HPDE6-E6E7 (cell line): ENCODE results near the gene CISTR.
A peak's percentile ranks its signal among the peaks of the same experiment; 100 is the strongest.
"Not testable (repeated sequence)": the region's sequence is repeated elsewhere in the genome, so short reads cannot be mapped to it uniquely, and the experiment has no call there.

Experiments
- DNase-seq: peaks from one replicate; pipeline ENCODE4 v3.0.0; 2011; ENCODE audit warnings: missing footprints; ENCODE audit errors: extremely low spot score

The CISTR gene

DNA sequence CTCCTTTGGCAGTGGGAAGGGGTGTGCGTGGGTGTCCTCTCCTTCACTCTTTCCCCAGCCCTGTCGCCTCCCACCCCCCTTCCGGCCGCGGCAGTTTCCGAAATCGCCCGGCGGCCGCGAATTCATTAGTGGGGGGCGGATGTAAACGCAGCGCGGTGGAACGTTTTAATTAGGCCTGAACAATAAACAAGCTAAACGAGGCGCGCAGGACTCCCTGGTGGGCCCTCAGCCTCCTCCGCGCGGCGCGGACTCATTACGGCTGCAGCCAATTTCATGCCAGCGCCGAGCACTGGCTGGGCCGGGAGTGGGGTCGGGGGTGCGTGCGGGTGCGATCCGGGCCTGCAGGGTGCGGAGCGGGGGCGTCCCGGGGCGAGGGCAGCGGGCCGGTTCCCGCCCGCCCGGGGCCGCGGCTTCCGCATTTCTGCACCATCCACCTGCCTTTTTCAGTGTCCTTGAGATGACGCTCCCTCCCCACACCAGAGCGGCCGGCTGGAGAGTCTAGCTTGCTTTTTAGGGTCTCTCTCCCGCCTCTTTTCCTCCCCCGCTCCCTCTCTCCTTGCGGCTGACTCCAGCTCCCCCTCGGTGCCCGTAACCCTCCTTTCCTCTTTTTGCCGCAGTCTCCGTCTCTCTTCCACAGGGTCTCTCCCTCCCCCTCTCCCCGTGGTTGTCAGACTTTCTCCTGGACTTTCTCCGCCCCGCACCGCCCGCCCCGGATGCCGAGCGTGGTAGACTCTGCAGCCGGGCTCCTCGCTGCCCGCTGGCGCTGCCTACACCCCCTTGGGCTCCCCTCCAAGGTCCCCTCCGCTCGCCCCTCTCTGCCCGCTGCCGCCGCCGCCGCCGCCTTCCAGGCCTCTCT lies at the start of gene CISTR:
Gene CISTR, minus strand, starts transcription at position 644 of the 856 bp plus-strand sequence.
- no peak for DNase-seq

DNA sequence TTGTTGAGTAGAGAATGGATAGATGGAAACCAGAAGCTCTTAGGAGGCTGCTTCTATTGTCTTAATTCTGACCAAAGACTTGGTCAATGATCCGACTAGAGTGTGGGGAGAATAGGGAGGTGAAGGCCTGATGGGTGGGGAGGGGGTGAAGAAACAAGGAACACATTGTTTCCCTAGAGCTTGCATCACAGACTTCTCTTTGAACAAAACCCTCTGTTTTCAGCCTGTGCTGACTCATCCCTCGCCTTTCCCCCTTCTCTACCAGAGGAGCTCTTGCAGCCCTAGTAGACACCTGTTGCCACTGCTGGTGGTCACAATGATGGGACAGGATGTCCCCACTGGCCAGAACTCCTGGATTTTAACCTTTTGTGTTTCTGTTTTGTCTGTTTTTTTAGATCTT lies 46.8 kb upstream of the CISTR start:
- no peak for DNase-seq

DNA sequence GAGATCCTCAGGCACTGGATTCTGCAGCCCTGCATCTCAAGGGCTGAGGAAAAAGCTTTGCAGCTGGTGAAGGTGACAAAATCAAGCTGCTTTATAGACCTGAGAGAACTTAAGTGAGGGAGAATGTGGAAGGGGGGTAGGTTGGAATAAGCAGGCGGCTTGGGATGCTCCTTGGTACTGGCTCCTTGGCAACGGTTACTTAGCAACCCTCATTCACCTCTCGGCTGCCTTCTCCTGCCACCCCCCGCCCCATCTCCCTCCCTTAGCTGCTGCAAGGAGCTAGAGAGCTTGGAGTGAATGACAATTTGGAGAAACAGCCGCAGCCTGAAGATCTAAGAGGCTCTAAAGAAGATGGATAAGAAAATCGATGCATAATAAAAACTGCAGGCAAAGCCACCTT lies 44.1 kb upstream of the CISTR start:
- DNase-seq: no peak

- DNase-seq: no peak
Observed at GRCh38 chr12:53793221-53793620, 41.4 kb upstream of the CISTR start.

DNA sequence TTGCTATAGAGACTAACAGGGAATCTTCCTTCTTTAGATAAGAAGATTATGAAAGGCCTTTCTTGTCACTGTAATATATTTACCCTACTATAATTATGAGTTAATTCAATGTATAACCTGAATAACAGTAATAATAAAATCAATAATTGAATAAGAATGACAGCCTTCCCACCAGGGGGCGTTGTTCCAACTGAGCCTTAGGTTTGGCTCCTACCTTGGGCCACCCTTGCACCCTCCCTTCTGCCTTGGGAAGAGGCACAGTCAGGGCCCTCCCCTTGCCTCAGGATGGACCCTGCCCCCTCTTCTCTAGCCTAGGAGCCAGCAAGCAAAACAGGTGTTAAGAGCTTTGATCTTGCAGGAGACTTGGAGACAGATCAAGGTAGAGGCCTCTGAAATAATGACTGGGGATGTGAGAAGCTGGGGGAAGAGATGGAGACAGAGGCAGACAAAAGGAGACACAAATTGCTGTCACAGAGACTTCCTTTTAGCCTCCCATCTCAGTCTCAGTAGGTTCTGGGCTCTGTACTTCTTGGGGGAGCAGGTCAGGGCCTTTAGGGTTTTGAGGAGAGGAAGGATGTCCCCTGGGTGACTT lies 40.1 kb upstream of the CISTR start:
- DNase-seq: no peak

DNA sequence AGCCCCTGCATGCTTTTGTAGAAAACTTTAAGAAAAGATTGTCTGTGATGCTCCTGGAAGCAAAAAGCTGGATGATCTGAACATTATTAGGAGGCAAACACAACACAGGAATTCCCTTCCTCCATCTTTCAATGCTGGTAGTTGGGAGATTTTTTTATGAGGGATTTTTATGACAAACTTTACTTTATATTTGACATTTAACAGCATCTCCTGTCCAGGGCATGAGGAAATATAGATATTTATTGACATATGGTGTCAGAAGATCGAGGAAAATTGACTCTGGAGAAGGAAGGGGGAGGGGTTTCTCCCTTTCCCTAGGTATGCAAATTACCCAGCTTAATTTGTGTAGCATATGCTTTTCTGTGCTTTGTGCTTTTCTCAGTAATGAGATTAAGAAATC lies 37.8 kb upstream of the CISTR start:
- no peak for DNase-seq

DNA sequence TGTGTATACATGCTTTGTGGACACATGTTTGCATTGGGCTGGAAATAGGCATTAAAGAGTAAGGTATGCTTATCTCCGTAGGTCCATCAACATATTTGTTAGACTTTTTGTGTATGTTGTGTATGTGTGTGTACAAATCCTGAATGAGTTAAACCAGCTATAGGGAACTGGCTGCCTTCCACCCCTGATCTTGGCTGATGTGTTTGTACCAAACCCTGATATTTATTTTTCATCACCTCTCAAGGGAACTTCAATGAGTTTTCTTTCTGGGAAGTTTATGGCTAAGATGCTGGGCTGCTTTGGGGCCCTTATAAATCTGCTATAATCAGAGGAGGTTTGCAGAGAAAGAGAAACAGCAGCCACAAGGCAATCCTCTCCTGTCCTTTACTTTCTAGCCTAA lies 37.1 kb upstream of the CISTR start:
- no peak for DNase-seq

- no peak for DNase-seq
Observed at GRCh38 chr12:53786411-53786810, 34.6 kb upstream of the CISTR start.

DNA sequence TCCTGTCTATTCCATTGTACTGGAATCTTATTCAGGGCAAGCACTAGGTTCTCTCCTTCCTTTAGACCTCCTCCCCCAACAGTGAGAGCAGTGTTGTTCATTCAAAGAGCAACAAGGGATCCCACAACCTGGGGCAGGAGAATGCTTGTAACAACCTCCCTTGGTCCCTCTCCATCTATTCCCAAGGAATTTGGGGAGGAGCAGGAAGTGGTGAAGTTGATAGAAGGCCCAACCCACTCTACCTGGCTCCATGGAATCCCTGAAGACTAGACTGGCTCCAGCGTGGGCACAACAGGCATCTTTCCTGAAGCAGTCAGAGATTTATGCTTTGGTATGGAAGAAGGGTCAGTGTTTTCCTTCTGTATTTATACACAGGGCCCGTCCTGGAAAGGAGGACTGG lies 33.4 kb upstream of the CISTR start:
- DNase-seq: no peak

- no peak for DNase-seq
Observed at GRCh38 chr12:53782093-53782703, 30.4 kb upstream of the CISTR start.

- no peak for DNase-seq
Observed at GRCh38 chr12:53781228-53781801, 29.5 kb upstream of the CISTR start.

- DNase-seq: no peak
Observed at GRCh38 chr12:53780323-53780722, 28.5 kb upstream of the CISTR start.

DNA sequence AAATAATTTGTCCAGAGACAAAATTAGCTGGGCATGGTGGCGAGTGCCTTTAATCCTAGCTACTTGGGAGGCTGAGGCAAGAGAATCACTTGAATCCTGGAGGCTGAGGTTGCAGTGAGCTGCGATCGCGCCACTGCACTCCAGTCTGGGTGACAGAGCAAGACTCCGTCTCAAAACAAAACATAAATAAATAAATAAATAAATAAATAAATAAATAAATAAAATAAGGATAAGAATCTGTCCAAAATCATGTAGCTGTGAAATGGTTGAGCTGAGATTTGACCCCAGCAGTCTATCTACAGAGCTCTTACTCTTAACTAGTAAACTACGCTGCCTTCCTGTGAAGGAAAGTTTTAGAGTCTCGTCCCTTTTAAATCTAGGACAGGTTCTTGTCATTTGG lies 27.9 kb upstream of the CISTR start:
- DNase-seq: not testable (repeated sequence)

- no peak for DNase-seq
Observed at GRCh38 chr12:53777936-53778644, 26.3 kb upstream of the CISTR start.

- DNase-seq: no peak
Observed at GRCh38 chr12:53777412-53777811, 25.6 kb upstream of the CISTR start.

GRCh38 chr12:53776872-53777271 lies 25.1 kb upstream of the CISTR start:
- DNase-seq: no peak

GRCh38 chr12:53775478-53776145 lies 23.8 kb upstream of the CISTR start:
- no peak for DNase-seq

- peak; percentile 28 for DNase-seq
Observed at GRCh38 chr12:53770281-53770680, 18.5 kb upstream of the CISTR start.

- DNase-seq: no peak
Observed at GRCh38 chr12:53768976-53769375, 17.2 kb upstream of the CISTR start.

- DNase-seq: no peak
Observed at GRCh38 chr12:53766881-53767280, 15.1 kb upstream of the CISTR start.

GRCh38 chr12:53765891-53766290 lies 14.1 kb upstream of the CISTR start:
- no peak for DNase-seq
